Ishikawa (cell line): ENCODE results near the gene HSPA4L.

Experiments used
- CEBPB ChIP-seq: IDR thresholded peaks from 2 replicates; pipeline ENCODE4 v1.6.1; 2012
- CREB1 ChIP-seq: IDR thresholded peaks from 2 replicates; pipeline ENCODE4 v1.6.1; 2012; ENCODE audit warnings: low read depth
- EGR1 ChIP-seq: IDR thresholded peaks from 2 replicates; pipeline ENCODE4 v1.6.1; 2012
- EP300 ChIP-seq: IDR thresholded peaks from 2 replicates; pipeline ENCODE4 v1.6.1; 2012; ENCODE audit warnings: borderline replicate concordance
- FOXM1 ChIP-seq: IDR thresholded peaks from 2 replicates; pipeline ENCODE4 v1.6.1; 2012; ENCODE audit warnings: low read depth, borderline replicate concordance
- NFIC ChIP-seq: IDR thresholded peaks from 2 replicates; pipeline ENCODE4 v1.6.1; 2012
- RAD21 ChIP-seq: IDR thresholded peaks from 2 replicates; pipeline ENCODE4 v1.6.1; 2012; ENCODE audit warnings: low read depth
- TAF1 ChIP-seq: IDR thresholded peaks from 2 replicates; pipeline ENCODE4 v1.6.1; 2012; ENCODE audit warnings: low read depth, mild to moderate bottlenecking
- TCF12 ChIP-seq: IDR thresholded peaks from 2 replicates; pipeline ENCODE4 v1.6.1; 2012; ENCODE audit warnings: low read depth
- TEAD4 ChIP-seq: IDR thresholded peaks from 2 replicates; pipeline ENCODE4 v1.6.1; 2012
- YY1 ChIP-seq: IDR thresholded peaks from 2 replicates; pipeline ENCODE4 v1.6.1; 2012; ENCODE audit warnings: low read depth
- ZBTB7A ChIP-seq: IDR thresholded peaks from 2 replicates; pipeline ENCODE4 v1.6.1; 2012; ENCODE audit warnings: low read depth
- TF ChIP-seq, protein P1 (sequence below): IDR thresholded peaks from 2 replicates; pipeline ENCODE4 v1.6.1; 2012
- TF ChIP-seq, protein P2 (sequence below): IDR thresholded peaks from 2 replicates; pipeline ENCODE4 v1.6.1; 2012
- TF ChIP-seq, protein P3 (sequence below): IDR thresholded peaks from 2 replicates; pipeline ENCODE4 v1.6.1; 2012; ENCODE audit warnings: low read depth, mild to moderate bottlenecking

Gene HSPA4L

DNA sequence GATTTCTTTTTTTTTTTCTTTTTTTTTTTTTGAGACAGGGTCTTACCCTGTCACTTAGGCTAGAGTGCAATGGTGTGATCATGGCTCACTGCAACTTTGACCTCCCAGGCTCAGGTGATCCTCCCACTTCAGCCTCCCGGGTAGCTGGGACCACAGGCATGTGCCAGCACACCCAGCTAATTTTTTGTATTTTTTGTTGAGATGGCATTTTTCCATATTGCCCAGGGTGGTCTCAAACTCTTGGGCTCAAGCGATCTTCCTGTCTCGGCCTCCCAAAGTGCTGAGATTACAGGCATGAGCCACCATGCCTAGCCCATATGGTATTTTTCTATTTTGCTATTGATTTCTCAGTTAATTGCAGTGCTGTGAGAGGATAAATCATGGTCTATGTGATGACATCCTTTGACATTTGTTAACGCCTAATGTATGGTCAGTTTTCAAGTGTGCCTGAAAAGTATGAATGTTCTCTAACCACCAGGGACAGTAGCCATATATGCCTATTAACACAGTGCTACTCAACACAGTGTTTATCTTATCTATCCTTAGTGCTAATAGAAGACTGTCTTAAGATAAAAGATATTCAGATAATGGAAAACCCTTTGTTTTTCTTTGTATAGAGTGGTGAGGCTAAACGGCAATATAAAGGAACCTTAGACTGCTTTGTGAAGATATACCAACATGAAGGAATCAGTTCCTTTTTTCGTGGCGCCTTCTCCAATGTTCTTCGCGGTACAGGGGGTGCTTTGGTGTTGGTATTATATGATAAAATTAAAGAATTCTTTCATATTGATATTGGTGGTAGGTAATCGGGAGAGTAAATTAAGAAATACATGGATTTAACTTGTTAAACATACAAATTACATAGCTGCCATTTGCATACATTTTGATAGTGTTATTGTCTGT lies 9.1 kb upstream of the HSPA4L start:
- TF ChIP-seq EGR1 (no peak), FOXM1 (no peak), NFIC (no peak), CEBPB (no peak), CREB1 (no peak), TAF1 (no peak), TCF12 (no peak), ZBTB7A (no peak), YY1 (no peak), EP300 (no peak), RAD21 (no peak), TEAD4 (no peak)
- TF ChIP-seq, protein P1, sequence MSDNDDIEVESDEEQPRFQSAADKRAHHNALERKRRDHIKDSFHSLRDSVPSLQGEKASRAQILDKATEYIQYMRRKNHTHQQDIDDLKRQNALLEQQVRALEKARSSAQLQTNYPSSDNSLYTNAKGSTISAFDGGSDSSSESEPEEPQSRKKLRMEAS = no peak
- TF ChIP-seq, protein P2, sequence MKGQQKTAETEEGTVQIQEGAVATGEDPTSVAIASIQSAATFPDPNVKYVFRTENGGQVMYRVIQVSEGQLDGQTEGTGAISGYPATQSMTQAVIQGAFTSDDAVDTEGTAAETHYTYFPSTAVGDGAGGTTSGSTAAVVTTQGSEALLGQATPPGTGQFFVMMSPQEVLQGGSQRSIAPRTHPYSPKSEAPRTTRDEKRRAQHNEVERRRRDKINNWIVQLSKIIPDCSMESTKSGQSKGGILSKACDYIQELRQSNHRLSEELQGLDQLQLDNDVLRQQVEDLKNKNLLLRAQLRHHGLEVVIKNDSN = no peak
- TF ChIP-seq, protein P3, sequence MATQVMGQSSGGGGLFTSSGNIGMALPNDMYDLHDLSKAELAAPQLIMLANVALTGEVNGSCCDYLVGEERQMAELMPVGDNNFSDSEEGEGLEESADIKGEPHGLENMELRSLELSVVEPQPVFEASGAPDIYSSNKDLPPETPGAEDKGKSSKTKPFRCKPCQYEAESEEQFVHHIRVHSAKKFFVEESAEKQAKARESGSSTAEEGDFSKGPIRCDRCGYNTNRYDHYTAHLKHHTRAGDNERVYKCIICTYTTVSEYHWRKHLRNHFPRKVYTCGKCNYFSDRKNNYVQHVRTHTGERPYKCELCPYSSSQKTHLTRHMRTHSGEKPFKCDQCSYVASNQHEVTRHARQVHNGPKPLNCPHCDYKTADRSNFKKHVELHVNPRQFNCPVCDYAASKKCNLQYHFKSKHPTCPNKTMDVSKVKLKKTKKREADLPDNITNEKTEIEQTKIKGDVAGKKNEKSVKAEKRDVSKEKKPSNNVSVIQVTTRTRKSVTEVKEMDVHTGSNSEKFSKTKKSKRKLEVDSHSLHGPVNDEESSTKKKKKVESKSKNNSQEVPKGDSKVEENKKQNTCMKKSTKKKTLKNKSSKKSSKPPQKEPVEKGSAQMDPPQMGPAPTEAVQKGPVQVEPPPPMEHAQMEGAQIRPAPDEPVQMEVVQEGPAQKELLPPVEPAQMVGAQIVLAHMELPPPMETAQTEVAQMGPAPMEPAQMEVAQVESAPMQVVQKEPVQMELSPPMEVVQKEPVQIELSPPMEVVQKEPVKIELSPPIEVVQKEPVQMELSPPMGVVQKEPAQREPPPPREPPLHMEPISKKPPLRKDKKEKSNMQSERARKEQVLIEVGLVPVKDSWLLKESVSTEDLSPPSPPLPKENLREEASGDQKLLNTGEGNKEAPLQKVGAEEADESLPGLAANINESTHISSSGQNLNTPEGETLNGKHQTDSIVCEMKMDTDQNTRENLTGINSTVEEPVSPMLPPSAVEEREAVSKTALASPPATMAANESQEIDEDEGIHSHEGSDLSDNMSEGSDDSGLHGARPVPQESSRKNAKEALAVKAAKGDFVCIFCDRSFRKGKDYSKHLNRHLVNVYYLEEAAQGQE = no peak

DNA sequence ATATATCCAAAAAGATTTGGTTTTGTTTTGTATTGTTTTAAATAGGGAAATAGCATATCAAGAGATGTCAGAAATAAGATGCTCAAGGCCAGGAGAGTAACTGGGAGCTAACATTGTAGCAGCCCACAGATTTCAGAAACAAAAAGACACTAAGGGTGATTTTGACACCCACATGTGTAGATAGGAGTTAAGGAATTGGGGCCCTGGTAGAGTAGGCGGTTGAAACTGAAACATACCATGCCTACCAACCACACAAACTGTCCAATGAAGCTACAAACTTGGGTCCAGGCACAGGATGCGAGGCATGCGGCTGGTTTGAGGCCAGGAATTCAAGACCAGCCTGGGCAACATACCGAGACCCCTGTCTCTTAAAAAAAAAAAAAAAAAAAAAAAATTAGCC lies 6.3 kb upstream of the HSPA4L start:
- TF ChIP-seq, protein P1 = no peak
- no peak for TF ChIP-seq CEBPB
- TF ChIP-seq FOXM1 = no peak
- no peak for TF ChIP-seq CREB1
- TF ChIP-seq YY1 = no peak

DNA sequence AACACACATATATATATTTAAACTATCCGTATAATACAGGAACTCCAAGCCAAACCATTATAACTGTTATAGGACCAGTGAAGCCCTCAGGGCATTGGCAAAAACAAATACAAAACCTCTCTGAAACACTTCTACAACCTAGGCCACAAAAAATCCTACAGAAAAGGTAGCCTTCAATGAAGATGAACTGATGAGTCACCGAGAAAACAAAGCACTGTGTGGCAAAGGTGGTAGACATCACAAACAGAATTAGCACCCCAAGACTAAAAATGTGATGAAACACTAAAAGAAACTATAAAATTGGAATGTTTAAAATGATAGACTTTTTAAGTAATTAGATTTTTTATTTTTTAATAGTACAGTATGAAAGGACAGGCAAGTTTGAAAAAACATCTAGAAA lies 5.5 kb upstream of the HSPA4L start:
- TF ChIP-seq EGR1 = no peak
- TF ChIP-seq, protein P1 = no peak

DNA sequence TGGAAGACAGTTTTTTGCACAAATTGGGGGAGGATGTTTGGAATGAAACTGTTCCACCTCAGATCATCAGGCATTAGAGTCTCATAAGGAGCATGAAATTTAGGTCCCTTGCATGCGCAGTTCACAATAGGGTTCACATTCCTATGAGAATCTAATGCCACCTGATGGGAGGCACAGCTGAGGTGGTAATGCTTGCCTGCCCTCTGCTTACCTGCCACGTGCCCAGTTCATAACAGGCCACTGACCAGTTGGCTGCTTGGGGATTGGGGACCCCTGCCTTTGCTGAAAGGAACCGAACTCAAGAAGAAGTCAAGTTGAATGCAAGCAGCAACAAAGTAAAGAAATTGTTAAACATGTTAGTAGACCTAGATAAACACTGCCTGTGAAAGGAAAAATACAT lies 4.6 kb upstream of the HSPA4L start:
- TF ChIP-seq TAF1 (no peak), FOXM1 (no peak), YY1 (no peak)
- TF ChIP-seq, protein P1 = peak; percentile 52; the same call in 1 of the 2 replicates
- TF ChIP-seq, protein P2 = peak; percentile 56; the same call in 1 of the 2 replicates

DNA sequence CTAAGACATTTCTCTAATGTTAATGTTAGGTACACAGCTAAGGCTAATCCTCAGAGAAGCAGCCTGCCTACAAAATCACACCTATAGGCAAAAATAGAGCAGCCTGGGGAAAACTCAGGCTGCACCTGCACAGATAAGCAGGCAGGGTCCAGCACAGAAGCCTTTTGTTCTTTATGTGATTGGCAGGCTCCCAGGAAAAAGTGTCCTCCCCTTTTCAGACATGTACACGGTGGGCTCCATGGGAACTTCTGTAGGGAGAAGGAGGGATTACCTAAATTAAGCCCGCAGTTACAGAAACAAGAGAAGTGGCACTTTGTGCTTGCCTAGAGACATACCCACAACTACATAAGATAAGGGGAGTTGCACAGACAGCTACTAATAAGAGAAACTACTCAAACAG lies 4.0 kb upstream of the HSPA4L start:
- TF ChIP-seq, protein P2 = no peak
- TF ChIP-seq RAD21 = no peak
- TF ChIP-seq, protein P3 = no peak
- TF ChIP-seq CEBPB = no peak
- no peak for TF ChIP-seq FOXM1
- TF ChIP-seq TAF1 = no peak
- TF ChIP-seq, protein P1 = no peak
- TF ChIP-seq TEAD4 = no peak
- no peak for TF ChIP-seq TCF12
- no peak for TF ChIP-seq EP300
- no peak for TF ChIP-seq CREB1
- TF ChIP-seq EGR1 = no peak
- TF ChIP-seq ZBTB7A = no peak
